CD14-positive monocyte (primary cell): ENCODE measurements around the gene CDK19. TPM values are rescaled to one million over a fixed set of nuclear protein-coding genes. Genes with fewer than 3 reads are reported as not detected.

Source experiments
- DNase-seq, 3 donors: peaks; one replicate each; pipeline ENCODE4 v3.0.0-alpha.2; 2011 to 2022
- H2AFZ ChIP-seq: 2 replicates; pipeline ENCODE4 v1.6.0; 2012; ENCODE audit warnings: mild to moderate bottlenecking, low read depth, low read length, inconsistent platforms; ENCODE audit not compliant: insufficient read depth, poor library complexity, severe bottlenecking
- H3K27ac ChIP-seq, 2 donors: 1 replicate in 1 of 2; 2 replicates in 1 of 2; pipeline ENCODE4 v1.5.1; 2012 to 2013; ENCODE audit warnings: low read length in 2 of 2, control low read depth in 1 of 2, inconsistent platforms in 1 of 2, low read depth in 1 of 2, mild to moderate bottlenecking in 1 of 2
- H3K27me3 ChIP-seq, 2 donors: one replicate each; pipeline versions ENCODE4 v1.6.0 to v1.6.1; 2011 to 2013; ENCODE audit warnings: low read length in 2 of 2; ENCODE audit not compliant: control insufficient read depth in 2 of 2, insufficient read depth in 2 of 2
- H3K36me3 ChIP-seq, 2 donors: replicated peaks in 1 of 2; 1 replicate in 1 of 2; 2 replicates in 1 of 2; pipeline versions ENCODE4 v1.5.1 to v1.6.1; 2012 to 2013; ENCODE audit warnings: low read length in 2 of 2, control low read depth in 1 of 2, inconsistent platforms in 1 of 2, mild to moderate bottlenecking in 1 of 2; ENCODE audit not compliant: insufficient read depth in 2 of 2, control insufficient read depth in 1 of 2
- H3K4me1 ChIP-seq, 2 donors: 1 replicate in 1 of 2; 2 replicates in 1 of 2; pipeline versions ENCODE4 v1.5.1 to v1.6.1; 2012 to 2013; ENCODE audit warnings: low read length in 2 of 2, control low read depth in 1 of 2, inconsistent platforms in 1 of 2, mild to moderate bottlenecking in 1 of 2, moderate library complexity in 1 of 2; ENCODE audit not compliant: insufficient read depth in 2 of 2, control insufficient read depth in 1 of 2
- H3K4me2 ChIP-seq: replicated peaks from 2 replicates; pipeline ENCODE3; 2012; ENCODE audit warnings: low read length, moderate library complexity, mild to moderate bottlenecking; ENCODE audit not compliant: poor library complexity, severe bottlenecking; ENCODE audit errors: extremely low read depth
- H3K4me3 ChIP-seq, 3 experiments: fragments of 200-600 bp in 1 of 3; sonication (generic) in 1 of 3; replicated peaks in 1 of 3; 1 replicate in 2 of 3; 2 replicates in 1 of 3; pipeline ENCODE4 v1.5.1; 2011 to 2013; ENCODE audit warnings: low read length in 3 of 3, mild to moderate bottlenecking in 3 of 3, control low read depth in 2 of 3, low read depth in 2 of 3, inconsistent platforms in 1 of 3, moderate library complexity in 1 of 3
- H3K79me2 ChIP-seq: 2 replicates; pipeline ENCODE4 v1.6.0; 2012; ENCODE audit warnings: mild to moderate bottlenecking, control low read depth, inconsistent platforms, low read length, moderate library complexity; ENCODE audit not compliant: insufficient read depth
- H3K9ac ChIP-seq: 2 replicates; pipeline ENCODE4 v1.6.0; 2017; ENCODE audit warnings: low read length, mild to moderate bottlenecking; ENCODE audit not compliant: insufficient read depth, poor library complexity, severe bottlenecking
- H3K9me3 ChIP-seq, 2 donors: replicated peaks in 1 of 2; 1 replicate in 1 of 2; 2 replicates in 1 of 2; pipeline versions ENCODE4 v1.5.1 to v1.6.1; 2012 to 2013; ENCODE audit warnings: low read length in 2 of 2, control low read depth in 1 of 2; ENCODE audit not compliant: control insufficient read depth in 1 of 2, insufficient read depth in 1 of 2
- H4K20me1 ChIP-seq: 2 replicates; pipeline ENCODE4 v1.6.0; 2012; ENCODE audit warnings: mild to moderate bottlenecking, low read length, control low read depth, moderate library complexity; ENCODE audit not compliant: insufficient read depth
- H3K27ac Mint-ChIP-seq, 7 donors: one replicate each; pipeline ENCODE4 v1.8.0; 2020; ENCODE audit warnings: mild to moderate bottlenecking in 7 of 7, mixed read lengths in 7 of 7, moderate library complexity in 6 of 7, inconsistent platforms in 2 of 7
- H3K27me3 Mint-ChIP-seq, 3 donors: one replicate each; pipeline ENCODE4 v1.8.0; 2021 to 2022; ENCODE audit warnings: low read depth in 3 of 3, mild to moderate bottlenecking in 3 of 3, mixed read lengths in 3 of 3, moderate library complexity in 3 of 3, inconsistent platforms in 1 of 3
- H3K36me3 Mint-ChIP-seq, 2 donors: one replicate each; pipeline ENCODE4 v1.8.0; 2020; ENCODE audit warnings: mixed read lengths in 2 of 2, inconsistent platforms in 1 of 2, mild to moderate bottlenecking in 1 of 2
- H3K4me1 Mint-ChIP-seq: one replicate; pipeline ENCODE4 v1.8.0; 2020; ENCODE audit warnings: mild to moderate bottlenecking, mixed read lengths
- H3K4me3 Mint-ChIP-seq, 2 donors: one replicate each; pipeline ENCODE4 v1.8.0; 2020; ENCODE audit warnings: mild to moderate bottlenecking in 2 of 2, mixed read lengths in 2 of 2, moderate library complexity in 1 of 2
- H3K9me3 Mint-ChIP-seq, 7 donors: one replicate each; pipeline ENCODE4 v1.8.0; 2020 to 2022; ENCODE audit warnings: mixed read lengths in 7 of 7, mild to moderate bottlenecking in 6 of 7, moderate library complexity in 6 of 7, inconsistent platforms in 2 of 7
- WGBS: methylation state at CpG from one replicate; pipeline ENCODE4 v1.1.5; 2013; ENCODE audit warnings: missing lambda C conversion rate; ENCODE audit not compliant: insufficient coverage; 5-methylcytosine and 5-hydroxymethylcytosine counted together
- intact Hi-C, 2 donors: fragments of 100-400 bp; cut with micrococcal nuclease; formaldehyde crosslinking; loops; one replicate each; pipeline versions ENCODE4 v1.15.0 to v1.15.1; 2023
- polyA plus RNA-seq, 3 donors: library from polyadenylated mRNA; depleted of rRNA in 1 of 3; unstranded in 2 of 3; stranded (reverse) in 1 of 3; fragments of 300-500 nt in 2 of 3; fragments of >200 nt in 1 of 3; fragmentation: Illumina TruSeq in 2 of 3; gene quantifications; 1 replicate in 2 of 3; 2 replicates in 1 of 3; pipeline ENCODE4 v1.2.3, GENCODE V29; 2012 to 2021
- TF ChIP-seq, protein P1 (sequence below): fragments of 200-600 bp; IDR thresholded peaks from one replicate; pipeline ENCODE4 v1.8.0; 2022; ENCODE audit warnings: antibody characterized with exemption, mild to moderate bottlenecking

CDK19 gene
- polyA plus RNA-seq, 3 donors = 2.7 to 12.0 (median 3.9) TPM

DNA sequence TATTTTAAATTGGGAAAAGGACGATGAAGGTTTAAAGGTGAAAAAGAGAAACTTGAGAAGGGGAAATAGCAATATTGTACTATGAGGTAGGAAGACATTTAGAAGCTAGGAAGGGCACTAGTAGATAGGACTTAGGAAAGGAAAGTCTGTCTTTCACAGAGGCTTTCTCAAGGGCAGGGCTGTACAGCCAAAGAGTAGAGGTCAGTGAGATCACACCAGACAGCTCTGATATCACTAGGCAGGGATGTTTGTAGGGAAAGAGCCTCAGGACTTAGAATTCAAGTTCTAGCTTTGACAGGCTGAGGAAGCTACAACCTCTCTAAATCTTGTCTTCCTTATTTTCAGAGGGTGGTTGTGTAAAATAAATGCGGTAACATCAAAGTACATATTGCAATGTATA is 178.5 kb downstream of the CDK19 start:
- no peaks in the 10 kb centered on the region for H3K27me3 Mint-ChIP-seq
- TF ChIP-seq, protein P1, sequence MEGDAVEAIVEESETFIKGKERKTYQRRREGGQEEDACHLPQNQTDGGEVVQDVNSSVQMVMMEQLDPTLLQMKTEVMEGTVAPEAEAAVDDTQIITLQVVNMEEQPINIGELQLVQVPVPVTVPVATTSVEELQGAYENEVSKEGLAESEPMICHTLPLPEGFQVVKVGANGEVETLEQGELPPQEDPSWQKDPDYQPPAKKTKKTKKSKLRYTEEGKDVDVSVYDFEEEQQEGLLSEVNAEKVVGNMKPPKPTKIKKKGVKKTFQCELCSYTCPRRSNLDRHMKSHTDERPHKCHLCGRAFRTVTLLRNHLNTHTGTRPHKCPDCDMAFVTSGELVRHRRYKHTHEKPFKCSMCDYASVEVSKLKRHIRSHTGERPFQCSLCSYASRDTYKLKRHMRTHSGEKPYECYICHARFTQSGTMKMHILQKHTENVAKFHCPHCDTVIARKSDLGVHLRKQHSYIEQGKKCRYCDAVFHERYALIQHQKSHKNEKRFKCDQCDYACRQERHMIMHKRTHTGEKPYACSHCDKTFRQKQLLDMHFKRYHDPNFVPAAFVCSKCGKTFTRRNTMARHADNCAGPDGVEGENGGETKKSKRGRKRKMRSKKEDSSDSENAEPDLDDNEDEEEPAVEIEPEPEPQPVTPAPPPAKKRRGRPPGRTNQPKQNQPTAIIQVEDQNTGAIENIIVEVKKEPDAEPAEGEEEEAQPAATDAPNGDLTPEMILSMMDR = no peak
- Histone ChIP-seq H2AFZ (no peak overlapping the region), H3K36me3 (peaks cover 6 to 24% of the 10 kb centered on the region in 2 donors), H3K27me3 (no peaks in the 10 kb centered on the region), H3K27ac (no peak overlapping the region), H3K4me2 (no peak overlapping the region), H3K4me1 (no peaks in the 10 kb centered on the region), H3K79me2 (no peaks in the 10 kb centered on the region), H3K4me3 (no peak overlapping the region), H3K9ac (no peak overlapping the region), H4K20me1 (no peaks in the 10 kb centered on the region), H3K9me3 (no peaks in the 10 kb centered on the region)
- no peak overlapping the region for H3K4me3 Mint-ChIP-seq
- peaks cover 7% of the 10 kb centered on the region for H3K4me1 Mint-ChIP-seq
- no peaks in the 10 kb centered on the region for H3K9me3 Mint-ChIP-seq
- intact Hi-C loops = no loop called here
- no peak for DNase-seq
- H3K36me3 Mint-ChIP-seq = peaks cover 39 to 51% of the 10 kb centered on the region in 2 donors
- H3K27ac Mint-ChIP-seq = peak overlapping the region in 1 of 7 donors; percentile 15
- 100% methylated on average over 1 of the region's 2 CpGs for WGBS

DNA sequence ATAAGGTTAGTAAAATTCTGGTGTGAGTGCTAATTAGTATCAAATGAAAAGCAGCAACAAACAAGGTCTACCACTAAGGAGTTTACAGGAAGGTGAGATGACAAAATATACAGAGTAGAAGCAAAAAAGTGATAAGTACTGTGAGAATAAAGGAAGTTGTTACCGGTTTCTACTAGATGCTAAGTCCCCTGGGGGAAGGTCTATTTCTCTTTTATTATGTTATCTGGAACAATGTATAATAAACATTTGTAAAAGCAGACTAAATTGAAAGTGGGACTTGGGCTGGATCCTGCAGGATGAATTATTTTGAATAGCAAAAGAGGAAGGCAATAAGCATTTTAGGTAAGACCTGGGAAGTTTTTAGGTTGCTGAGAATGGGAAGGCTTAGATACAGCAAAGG is 180.2 kb downstream of the CDK19 start:
- Histone ChIP-seq H3K4me2 (no peak overlapping the region), H3K4me3 (no peak overlapping the region), H3K79me2 (no peaks in the 10 kb centered on the region), H3K9me3 (no peaks in the 10 kb centered on the region), H3K4me1 (no peaks in the 10 kb centered on the region), H3K27me3 (no peaks in the 10 kb centered on the region), H2AFZ (no peak overlapping the region), H3K9ac (no peak overlapping the region), H3K36me3 (peaks cover 11 to 39% of the 10 kb centered on the region in 2 donors), H4K20me1 (no peaks in the 10 kb centered on the region), H3K27ac (no peak overlapping the region)
- Mint-ChIP-seq H3K9me3 (no peaks in the 10 kb centered on the region), H3K27me3 (peaks cover 0 to 2% (median 0%) of the 10 kb centered on the region in 3 donors), H3K4me3 (no peak overlapping the region), H3K27ac (peak overlapping the region in 1 of 7 donors; percentile 17), H3K4me1 (peaks cover 7% of the 10 kb centered on the region), H3K36me3 (peaks cover 42 to 44% of the 10 kb centered on the region in 2 donors)
- no peak for DNase-seq
- no CpG with 5 or more reads among the region's 1 CpG for WGBS
- intact Hi-C loops = no loop called here
- TF ChIP-seq, protein P1 = no peak
